Forelimb muscle (tissue), 1 donor: ENCODE results near the gene FAHD1. TPM values are rescaled to one million over a fixed set of nuclear protein-coding genes. Genes with fewer than 3 reads are reported as not detected.

Experiments
- DNase-seq: peaks from one replicate; pipeline ENCODE4 v3.0.0-alpha.2; 2013; ENCODE audit warnings: low read depth
- polyA plus RNA-seq: library from polyadenylated mRNA; unstranded; fragments of 120-200 nt; gene quantifications from one replicate; pipeline ENCODE4 v1.2.1, GENCODE V29; 2013; ENCODE audit not compliant: insufficient read length

The FAHD1 gene
- 21.3 TPM for polyA plus RNA-seq

GRCh38 chr16:1826691-1827573, at the start of gene FAHD1, which contains the start of gene HAGH:
Gene FAHD1, plus strand, starts transcription at chr16:1827206. Its CDS starts 33 bp downstream, at chr16:1827239.
Gene HAGH, minus strand, starts transcription at chr16:1826825. Its CDS starts 38 bp downstream, at chr16:1826787.
- DNase-seq = peak; percentile 82

- DNase-seq = no peak
Observed at GRCh38 chr16:1777375-1778199, 49.4 kb upstream of the FAHD1 start.

GRCh38 chr16:1778200-1779179, 48.5 kb upstream of the FAHD1 start:
- no peak for DNase-seq

GRCh38 chr16:1779234-1779701, 47.7 kb upstream of the FAHD1 start:
- no peak for DNase-seq

- no peak for DNase-seq
Observed at GRCh38 chr16:1779741-1780676, 47.0 kb upstream of the FAHD1 start.

- no peak for DNase-seq
Observed at GRCh38 chr16:1780677-1781072, 46.3 kb upstream of the FAHD1 start.

- no peak for DNase-seq
Observed at GRCh38 chr16:1781254-1781653, 45.8 kb upstream of the FAHD1 start.

- no peak for DNase-seq
Observed at GRCh38 chr16:1781758-1782407, 45.1 kb upstream of the FAHD1 start.

- peak; percentile 100 for DNase-seq
Observed at GRCh38 chr16:1782408-1783264, 44.4 kb upstream of the FAHD1 start, which contains the start of the genes NUBP2 and SPSB3. Gene NUBP2, plus strand, starts transcription at chr16:1782960. Its CDS starts 61 bp downstream, at chr16:1783021. Gene SPSB3, minus strand, starts transcription at chr16:1782571. Its CDS starts 1,088 bp downstream, at chr16:1781483.

GRCh38 chr16:1784977-1785845, 41.8 kb upstream of the FAHD1 start:
- no peak for DNase-seq

- DNase-seq = no peak
Observed at GRCh38 chr16:1785846-1786170, 41.2 kb upstream of the FAHD1 start.

- no peak for DNase-seq
Observed at GRCh38 chr16:1786242-1787055, 40.6 kb upstream of the FAHD1 start.

- DNase-seq = no peak
Observed at GRCh38 chr16:1787056-1787321, 40.0 kb upstream of the FAHD1 start.

- DNase-seq = no peak
Observed at GRCh38 chr16:1787322-1788094, 39.5 kb upstream of the FAHD1 start.

GRCh38 chr16:1788095-1788707, 38.8 kb upstream of the FAHD1 start:
- no peak for DNase-seq

- DNase-seq = no peak
Observed at GRCh38 chr16:1788708-1789100, 38.3 kb upstream of the FAHD1 start.
